GM21619 (cell line): ENCODE data around the gene CACNA2D2.

Experiments used
- ATAC-seq: cut with Tn5 transposase; IDR thresholded peaks from one replicate; pipeline ENCODE4 v1.9.1; 2021; ENCODE audit not compliant: unreplicated experiment

Gene CACNA2D2

DNA sequence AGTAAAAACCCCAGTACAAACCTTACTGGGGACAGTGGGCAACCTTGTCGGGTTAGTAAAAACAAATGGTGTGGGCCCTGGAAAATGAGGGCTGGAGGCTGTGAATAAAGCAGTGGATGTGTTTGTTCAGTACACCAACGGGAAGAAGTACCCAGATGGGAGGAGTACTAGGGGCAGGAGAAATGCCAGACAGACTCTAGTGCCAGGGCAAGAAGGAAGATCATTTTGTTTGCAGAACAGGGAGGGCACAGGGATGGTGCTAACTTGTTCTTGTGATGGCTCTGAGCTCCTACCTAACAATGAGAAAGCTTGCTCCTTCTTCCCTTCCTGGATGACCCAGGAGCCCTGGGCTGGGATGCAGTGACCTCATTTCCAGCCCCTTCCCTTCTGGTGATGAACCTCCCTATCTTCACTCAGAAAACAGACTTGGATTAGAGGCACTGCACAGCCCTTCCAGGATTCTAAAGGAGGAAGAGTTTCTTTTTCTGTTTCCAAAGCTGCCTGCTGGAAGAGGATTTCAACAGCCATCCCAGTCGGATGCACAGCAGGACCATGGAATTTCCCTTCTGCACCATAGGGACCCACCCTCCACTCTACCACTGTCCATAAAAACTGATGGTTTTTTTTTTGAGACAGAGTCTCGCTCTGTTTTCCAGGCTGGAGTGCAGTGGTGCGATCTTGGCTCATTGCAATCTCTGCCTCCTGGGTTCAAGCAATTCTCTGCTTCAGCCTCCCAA lies 168.9 kb downstream of the CACNA2D2 start:
- ATAC-seq, result no peak

DNA sequence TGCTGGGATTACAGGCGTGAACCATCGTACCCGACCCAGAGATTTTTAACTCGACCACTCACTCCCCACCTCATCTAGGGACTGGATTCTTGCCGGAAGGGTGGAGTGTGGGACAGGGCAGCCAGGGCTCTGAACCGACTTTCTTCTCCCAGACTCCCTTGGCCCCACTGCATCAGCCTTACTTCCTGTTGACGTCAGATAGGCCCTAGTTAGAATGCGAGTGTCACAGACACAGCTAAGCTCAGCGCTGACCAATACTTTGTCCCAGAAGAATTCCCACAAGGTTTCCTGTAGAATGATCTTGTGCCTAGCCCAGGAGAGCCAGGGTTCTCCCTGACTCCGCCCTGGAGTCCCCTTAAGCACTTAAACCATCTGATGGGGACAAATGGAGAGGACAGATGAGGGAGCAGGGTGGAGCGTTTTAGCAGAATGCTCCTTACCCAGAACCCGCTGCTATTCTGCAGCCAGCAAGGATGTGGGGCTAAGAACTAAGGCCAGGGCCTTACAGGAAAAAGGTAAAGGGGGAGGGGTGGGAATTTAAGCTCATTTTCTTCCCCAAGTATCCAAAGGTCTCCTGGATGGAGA lies 169.6 kb downstream of the CACNA2D2 start:
- ATAC-seq, result no peak

DNA sequence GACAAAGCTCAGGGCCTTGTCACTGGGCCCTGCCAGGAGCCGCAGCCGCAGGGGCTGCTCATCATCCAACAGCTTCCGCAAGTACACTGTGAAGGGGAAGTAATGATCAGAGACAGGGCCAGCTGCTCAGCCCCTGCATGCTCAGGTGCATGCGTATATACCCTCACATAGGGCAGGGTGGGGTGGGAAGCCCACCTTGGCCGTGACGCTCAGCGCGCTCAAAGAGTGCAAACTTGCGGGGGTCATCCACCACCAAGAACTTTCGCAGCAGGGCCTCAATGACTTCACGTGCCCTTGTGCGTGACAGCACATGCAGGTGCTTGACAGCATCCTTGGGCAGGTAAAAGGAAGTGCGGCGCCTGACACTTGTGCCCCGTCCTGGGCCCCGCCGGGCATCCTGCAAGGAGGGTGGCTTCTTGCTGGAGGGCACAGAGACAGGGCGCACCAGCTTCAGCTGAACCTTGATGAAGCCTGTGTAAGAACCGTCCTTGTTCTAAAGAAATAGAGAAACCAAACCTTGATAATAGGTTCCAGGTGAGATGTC lies 172.0 kb downstream of the CACNA2D2 start:
- ATAC-seq, result no peak

DNA sequence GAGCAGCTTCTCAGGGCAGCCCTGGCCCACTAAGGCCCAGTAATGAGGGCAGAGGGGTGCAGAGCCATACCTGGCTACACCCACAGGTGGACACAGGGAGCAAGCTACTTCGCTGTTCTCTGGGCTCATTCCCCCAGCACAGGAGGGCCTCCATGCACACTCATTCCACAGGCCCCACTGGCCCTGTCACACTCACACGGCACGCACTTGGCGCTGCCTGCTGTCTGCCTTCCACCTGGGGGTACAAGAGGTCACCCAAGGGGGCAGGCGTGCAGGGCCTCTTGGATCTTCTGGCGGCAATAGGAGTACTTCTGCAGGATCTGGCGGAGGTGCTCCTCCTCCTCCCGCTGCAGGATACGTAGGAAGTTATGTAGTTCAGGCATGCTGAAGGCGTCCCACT lies 173.1 kb downstream of the CACNA2D2 start:
- no peak for ATAC-seq

DNA sequence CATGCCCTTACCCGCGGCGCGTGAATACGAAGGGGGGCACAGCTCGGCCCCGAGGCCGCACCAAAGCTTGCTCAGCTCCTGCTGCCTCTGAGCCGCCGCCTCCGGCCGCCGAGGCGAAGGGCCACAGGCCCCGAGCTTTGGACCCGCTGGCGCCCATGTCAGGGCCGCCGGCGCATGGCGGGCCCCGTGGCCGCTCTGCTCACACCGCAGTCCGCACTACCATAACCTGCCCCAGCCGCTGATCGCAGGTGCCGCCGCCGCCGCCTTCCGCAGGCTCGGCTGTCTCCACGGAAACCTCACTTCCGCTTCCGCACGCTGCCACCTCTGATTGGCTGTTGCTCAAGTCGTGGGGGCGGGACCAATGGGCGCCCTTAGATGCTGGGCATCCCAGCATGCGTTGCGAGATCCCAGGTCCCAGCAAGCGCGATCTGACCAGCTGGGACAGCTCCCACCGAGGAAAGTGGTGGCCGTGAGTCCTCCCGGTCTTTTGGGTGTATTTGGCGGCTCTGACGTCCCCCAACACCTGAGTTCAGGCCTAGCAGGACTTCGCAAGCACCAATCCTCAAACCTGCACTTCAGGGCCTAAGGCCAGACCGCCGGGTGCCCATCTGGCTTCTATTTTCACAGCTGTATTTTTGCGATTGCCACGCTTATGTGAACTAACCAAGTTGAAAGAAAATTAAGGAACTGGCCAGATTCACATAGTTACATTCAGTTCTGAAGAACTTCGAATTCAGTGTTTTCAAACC lies 175.3 kb downstream of the CACNA2D2 start, which contains the start of gene TUSC2:
Gene TUSC2 (minus strand): TSS at position 281 of the 749 bp plus-strand sequence. CDS start 124 bp downstream, at position 157.
- peak; percentile 77 for ATAC-seq

DNA sequence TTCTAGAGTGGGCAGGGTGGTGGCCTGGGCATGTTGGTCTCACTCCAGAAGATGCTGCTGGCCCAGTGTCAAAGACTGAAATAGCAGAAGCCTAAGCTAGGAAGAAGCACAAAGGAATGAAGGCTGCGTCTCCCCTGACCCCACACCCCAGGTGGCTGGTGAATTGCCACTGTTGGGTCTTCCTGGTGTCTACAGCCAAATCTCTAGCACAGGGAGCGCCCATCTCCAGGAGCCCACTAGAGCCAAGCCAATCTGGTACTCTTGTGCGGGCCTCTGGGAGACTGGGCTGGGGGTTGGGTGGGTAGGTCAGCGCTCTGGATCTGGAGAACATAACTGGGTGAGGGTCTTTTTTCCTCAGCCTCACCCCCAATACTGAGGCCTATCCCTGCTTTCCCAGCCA lies 176.3 kb downstream of the CACNA2D2 start:
- no peak for ATAC-seq

DNA sequence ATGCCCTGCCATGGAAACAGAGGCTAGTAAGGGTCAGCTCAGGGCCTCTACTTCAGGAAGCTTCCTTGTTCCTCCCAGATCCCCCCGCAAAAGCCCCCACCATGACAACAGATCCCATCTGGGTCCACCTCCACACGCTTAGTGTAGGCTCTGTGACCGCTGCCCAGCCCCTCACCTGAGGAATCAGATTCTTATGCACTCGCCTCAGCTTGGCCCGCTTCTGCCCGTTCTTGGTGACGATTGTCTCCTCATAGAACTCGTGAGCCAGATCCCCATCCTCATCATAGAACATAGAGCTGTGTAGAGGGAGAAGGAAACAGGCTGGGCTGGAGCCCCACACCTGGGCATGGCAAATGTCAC lies 177.3 kb downstream of the CACNA2D2 start:
- ATAC-seq, result no peak

DNA sequence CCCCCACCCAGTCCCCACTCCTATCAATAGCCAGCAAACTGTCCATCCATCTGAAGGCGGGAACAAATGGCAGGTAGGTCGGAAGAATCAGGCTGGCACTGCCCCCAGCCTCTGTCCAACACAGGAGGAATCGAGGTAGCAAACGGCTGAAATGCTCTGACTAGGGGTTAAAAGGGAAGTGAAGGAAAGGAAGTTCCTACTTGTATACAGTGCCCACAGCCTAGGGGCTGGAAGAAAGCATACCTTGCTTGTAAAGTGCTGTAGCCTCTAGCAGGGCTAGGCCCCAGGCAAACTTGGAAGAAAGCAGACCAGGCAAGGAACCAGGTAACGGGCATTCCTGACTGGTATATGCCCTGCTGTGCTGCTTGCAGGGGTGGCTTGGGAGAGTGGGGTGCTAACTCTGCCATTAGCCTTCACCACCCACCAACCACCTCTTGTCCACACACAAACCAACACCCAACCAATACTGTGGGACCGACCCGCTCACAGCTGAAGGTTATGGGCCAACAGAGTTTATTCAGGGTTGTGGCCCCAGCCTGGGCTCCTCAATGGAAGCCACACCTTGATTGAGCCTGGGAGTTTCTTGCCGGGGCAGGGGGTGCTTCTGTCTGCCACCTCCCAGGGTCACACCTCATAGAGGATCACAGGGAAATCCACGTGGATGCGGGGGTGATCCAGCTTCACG lies 177.8 kb downstream of the CACNA2D2 start:
- no peak for ATAC-seq

DNA sequence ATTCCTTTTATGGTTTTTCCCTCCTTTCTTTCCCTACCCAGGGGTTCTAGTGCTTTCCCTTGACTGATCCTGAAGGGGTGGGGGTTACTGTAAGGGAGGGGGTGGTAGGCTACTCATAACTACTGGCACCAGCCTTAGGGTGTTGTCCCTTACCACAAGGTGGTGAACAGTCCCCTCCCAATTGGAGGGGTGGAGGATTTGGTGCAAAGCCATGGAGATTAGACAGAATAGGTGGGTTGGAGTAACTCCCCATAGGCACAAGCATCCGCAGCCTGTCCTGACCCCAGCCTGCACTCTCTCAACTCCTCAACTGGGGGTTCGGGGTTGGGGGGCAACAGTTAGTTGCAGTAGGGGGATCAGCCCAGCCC lies 178.3 kb downstream of the CACNA2D2 start:
- ATAC-seq, result no peak

DNA sequence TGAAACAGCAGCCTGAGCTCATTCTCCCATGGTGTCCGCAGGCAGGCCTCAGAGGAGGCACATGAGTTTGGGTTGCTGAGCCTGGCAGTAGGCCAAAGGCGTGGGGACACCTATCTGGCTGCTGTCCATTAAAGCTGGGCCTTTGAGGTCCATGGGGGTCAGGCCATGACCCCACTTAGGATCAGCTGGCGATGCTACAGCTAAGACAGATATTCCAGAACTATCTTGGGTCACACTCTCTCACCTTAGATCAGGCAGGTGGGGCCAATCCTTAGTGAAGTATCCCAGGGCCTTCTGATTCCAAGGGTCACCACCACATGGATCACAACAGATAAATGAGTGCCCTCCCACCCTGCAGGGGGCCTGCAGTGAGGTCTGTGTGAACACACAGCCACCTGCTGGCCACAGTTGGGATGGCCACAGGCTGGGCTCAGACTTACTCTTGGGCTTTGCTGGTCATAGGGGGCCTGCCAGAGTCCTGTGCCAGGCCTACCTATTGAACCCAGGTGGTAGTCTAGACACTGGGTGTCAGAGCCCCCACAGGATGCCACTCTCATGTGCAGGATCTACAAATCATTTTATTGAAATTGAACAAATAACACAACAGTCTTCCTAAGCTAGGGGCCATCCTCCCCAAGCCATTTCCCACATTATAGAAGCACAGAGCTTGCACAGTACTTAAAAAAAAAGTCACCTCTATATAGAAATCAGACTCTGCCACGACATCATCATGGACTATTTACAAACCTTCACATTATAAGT lies 178.9 kb downstream of the CACNA2D2 start:
- no peak for ATAC-seq

DNA sequence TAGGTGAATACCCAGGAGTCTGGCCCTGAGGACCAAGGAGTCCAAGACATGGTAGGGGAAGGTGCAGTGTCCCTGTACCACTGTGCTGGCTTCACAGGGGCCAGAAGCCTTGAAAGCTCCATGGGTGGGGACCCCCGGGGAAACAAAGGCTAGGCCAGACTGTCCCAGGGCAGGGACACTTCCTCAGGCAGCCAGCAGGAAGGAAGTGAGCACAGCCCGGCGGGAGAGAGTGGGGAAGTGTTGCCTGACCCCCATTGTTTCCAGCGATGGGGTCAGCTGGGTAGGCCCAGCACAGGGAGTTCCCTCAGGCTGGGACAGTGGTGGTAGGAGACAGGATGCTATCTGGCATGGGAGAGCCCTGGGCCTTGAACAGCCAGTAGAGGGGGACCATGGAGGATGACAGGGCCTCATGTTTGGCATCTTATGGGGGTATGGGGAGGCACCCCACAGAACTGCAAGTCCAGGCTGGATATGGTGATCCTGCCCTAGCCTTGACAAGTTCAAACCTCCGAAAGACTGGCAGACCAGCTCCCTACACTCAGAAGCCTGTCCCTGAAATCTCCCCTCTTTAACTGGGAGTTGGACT lies 179.7 kb downstream of the CACNA2D2 start:
- ATAC-seq, result no peak

DNA sequence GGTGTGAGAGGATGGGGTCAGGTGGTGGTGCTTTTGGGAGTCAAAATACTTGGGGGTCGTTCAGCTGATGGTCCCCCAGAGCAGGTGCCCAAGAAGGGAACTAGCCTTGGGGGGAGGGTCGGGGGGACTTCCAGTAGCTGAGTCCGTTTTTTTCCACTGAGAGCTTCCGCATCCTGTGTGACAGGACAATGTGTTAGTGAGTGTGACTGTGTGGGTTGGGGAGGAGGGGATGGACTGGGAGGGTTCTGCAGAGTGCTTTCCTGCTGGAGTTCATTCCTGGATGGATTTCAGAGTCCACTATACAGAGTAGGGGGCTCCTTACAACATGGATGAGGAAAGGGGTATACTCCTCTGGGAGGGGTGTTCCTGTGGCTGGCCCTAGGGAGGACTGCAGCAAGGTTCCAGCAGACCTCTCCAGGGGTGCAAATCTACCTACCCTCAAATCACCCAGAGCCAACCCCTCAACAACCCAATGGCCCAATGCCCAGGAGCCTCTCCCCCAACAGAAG lies 180.3 kb downstream of the CACNA2D2 start:
- ATAC-seq, result no peak

DNA sequence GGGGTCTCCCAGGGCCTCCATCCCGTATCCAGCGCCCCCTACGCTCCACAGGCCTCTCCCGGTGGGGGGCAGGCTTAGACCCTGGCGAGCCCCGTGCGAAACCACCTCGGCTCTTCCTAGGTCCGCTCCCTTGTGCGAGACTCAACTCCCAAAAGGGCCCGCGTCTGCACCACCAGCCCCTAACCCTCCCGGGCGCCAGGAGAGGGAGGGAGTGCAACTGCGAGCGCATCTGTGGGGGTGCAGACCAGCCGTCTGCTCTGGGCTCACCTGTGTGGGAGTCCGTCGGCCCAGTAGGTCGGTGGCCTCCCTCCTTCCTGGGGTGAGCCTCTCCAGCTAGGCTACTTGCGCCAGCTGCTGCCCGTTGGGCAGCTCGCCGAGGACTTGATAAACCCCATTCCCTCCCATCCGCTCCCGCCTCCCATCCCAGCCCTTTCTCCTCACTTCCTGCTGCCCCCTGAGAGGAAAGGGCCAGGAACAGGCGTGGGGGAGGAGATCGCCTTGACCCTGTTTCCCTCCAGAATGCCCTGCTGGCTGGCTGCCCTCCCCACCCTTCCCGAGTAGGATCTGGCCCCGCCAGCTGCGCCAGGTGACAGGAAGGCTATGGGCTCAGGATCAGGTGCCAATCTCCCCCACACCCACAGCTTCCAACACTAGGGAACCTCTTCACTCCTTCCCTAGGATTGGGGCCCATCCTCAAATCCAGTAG lies 180.9 kb downstream of the CACNA2D2 start, which contains the start of gene HYAL2:
Gene HYAL2 (minus strand): TSS at position 360 of the 706 bp plus-strand sequence. CDS start 2,256 bp downstream, outside the sequence.
- ATAC-seq, result no peak

DNA sequence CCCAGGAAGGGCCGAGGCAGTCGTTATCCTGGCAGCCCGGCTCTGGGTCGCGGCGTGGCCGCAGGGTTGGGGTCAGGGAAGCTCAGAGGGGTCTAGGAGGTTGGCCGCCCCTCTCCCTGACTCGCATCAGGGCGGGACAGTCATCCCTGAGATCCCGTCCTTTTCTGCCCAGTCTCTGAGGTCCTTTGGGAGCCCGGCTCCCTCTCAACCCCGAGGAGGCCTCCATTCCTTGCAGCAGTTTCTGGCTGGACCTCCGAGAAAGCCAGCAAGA lies 181.4 kb downstream of the CACNA2D2 start:
- ATAC-seq, result no peak

DNA sequence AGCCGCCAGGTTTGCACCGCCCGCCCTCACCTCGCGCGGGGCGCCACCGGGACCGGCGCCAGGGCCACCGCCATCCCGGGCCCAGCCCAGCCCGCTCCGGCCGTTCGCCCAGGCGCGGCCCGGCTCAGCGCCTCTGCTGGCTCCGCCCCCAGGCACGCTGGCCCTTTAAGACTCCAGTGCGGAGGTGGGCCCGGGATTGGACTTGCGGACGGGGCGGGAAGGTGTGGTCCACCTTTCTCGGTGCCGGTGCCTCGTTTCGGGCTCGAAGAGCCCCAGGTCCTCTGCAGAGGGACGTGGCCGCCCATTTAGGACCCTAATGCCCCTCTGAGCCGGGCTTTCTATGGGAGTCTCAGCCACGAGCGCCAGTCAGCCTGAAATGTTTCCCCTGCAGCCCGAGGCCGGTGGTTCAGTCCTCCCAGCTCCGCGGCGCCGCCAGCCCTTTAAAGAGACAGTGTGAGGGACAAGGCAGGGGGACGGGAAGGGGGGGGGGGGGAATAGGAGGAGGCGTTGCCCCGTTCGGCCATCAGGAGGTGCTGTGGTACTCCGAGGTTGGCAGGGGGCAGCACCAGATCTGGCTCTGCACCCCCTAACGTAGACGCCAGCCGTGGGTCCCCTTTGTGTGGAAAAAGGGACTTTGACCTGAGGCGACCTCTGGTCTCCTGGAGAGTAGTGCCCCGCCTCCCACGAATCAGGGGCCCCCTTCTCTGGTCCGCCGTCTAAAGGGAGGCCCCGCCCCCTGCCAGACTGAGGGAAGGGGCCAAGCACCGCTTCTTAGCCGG lies 181.9 kb downstream of the CACNA2D2 start:
- peak; percentile 77 for ATAC-seq

DNA sequence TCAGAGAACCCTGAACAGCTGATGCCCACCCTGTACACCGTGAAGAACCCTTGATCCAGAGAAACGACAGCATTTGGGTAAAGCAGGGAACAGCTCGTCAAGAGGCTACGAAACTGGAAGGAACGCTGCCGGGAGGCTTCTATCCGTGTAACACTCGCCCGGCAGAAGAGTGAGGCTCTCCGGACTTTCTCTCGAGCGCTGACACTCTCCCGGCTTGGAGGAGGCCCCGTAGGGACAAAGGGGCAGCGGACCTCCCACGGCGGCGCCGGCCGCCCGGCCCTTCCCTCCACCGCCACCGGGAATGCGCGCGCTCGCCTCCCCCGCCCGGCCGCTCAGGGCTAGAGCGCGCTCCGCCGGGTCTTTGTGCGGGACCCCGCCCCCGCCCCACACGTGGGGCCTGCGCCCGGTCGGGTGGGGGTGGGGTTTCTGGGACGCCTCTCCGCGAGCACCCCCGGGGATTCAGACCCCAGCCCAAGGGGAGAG lies 182.5 kb downstream of the CACNA2D2 start:
- ATAC-seq, result peak; percentile 43

DNA sequence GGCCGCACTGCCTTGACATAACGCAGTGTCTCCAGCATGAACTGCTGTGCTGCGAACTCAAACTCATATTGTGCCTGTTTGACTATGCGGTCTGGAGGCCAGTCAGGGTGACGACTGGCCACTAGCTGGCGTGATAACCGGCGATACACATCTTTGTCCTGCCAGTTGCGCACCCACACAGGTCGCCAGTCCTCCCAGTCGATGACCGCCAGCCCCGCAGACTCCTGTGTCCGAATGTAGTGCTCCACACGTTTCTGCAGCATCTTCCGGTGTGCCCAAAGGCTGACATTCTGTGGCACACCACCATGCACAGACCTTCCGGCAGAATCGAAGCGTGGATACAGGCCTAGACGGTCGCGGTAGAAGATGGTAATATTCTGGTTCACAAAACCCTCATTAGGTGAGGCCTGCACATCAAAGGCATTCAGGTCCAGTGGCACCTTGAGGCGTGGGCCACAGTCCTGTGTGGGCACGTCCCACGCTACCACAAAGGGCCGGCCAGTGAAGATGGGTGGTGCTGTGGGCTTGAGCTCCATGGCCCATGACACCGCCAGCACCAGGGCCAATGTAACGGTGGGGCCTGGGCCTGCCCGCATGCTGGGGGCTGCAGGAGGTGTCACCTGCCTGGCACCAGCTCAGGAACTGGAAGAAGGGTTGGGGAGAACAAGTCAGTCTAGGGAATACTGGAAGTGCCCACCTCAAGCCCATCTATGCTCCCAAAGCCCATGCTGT lies 183.4 kb downstream of the CACNA2D2 start:
- ATAC-seq, result no peak
